ENCODE measurements around the gene PLS1.

Gene PLS1

DNA sequence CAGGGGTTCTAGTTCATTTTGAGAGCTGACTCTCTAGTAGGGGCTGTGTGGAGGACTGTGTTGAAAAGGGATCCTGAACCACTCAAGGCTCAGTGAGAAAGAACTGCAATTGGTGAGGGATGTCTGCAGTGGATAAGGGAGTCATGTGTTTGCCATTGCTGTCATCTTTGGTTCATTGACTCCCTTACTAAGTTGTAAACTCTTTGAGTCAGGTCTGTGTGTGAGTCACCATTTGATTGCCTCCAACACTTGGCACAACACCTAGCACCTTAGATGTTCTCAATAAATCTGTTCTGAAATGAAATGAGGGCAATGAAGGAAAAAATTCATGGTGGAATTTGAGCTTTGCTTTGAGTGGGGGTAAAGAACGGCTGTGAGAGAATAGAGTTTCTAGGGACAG is 51.7 kb downstream of the PLS1 start:
- no peak for DNase-seq (ENCODE audit: low read depth)
- TF ChIP-seq, protein P1, sequence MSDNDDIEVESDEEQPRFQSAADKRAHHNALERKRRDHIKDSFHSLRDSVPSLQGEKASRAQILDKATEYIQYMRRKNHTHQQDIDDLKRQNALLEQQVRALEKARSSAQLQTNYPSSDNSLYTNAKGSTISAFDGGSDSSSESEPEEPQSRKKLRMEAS (IDR thresholded peaks at IDR 0.05; ENCODE audit: low read depth, low read length), result no peak
- TF ChIP-seq MYC (IDR thresholded peaks at IDR 0.05; ENCODE audit: low read depth, low read length) (no peak), POLR2A (IDR thresholded peaks at IDR 0.05; ENCODE audit: extremely low read depth, insufficient read length) (no peak)
- TF ChIP-seq, protein P2, sequence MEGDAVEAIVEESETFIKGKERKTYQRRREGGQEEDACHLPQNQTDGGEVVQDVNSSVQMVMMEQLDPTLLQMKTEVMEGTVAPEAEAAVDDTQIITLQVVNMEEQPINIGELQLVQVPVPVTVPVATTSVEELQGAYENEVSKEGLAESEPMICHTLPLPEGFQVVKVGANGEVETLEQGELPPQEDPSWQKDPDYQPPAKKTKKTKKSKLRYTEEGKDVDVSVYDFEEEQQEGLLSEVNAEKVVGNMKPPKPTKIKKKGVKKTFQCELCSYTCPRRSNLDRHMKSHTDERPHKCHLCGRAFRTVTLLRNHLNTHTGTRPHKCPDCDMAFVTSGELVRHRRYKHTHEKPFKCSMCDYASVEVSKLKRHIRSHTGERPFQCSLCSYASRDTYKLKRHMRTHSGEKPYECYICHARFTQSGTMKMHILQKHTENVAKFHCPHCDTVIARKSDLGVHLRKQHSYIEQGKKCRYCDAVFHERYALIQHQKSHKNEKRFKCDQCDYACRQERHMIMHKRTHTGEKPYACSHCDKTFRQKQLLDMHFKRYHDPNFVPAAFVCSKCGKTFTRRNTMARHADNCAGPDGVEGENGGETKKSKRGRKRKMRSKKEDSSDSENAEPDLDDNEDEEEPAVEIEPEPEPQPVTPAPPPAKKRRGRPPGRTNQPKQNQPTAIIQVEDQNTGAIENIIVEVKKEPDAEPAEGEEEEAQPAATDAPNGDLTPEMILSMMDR (IDR thresholded peaks at IDR 0.05; ENCODE audit: low read depth, low read length), result no peak
- no peak overlapping the region for H3K4me3 ChIP-seq (ENCODE audit: low read depth, low read length)

DNA sequence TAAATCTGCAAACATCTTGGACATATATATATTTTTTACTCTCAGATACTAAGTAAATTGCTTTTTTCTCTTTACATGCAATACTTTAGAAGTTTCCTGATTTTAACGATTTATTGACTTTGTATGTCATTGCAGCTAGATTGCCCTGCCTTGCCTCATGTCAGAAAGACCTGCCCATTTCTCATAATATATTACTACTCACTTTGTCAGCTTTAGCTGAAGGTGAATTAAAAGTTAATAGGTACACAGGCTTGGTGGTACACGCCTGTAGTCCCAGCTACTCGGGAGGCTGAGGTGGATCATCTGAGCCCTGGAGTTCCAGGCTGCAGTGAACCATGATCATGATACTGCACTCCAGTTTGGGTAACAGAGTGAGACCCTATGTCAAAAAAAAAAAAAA is 52.8 kb downstream of the PLS1 start:
- H3K4me3 ChIP-seq (ENCODE audit: low read depth, low read length), result no peak overlapping the region
- no peak for DNase-seq (ENCODE audit: low read depth)
- no peak for TF ChIP-seq MYC (IDR thresholded peaks at IDR 0.05; ENCODE audit: low read depth, low read length)
- TF ChIP-seq, protein P1 (IDR thresholded peaks at IDR 0.05; ENCODE audit: low read depth, low read length), result no peak
- TF ChIP-seq, protein P2 (IDR thresholded peaks at IDR 0.05; ENCODE audit: low read depth, low read length), result no peak
- no peak for TF ChIP-seq POLR2A (IDR thresholded peaks at IDR 0.05; ENCODE audit: extremely low read depth, insufficient read length)

DNA sequence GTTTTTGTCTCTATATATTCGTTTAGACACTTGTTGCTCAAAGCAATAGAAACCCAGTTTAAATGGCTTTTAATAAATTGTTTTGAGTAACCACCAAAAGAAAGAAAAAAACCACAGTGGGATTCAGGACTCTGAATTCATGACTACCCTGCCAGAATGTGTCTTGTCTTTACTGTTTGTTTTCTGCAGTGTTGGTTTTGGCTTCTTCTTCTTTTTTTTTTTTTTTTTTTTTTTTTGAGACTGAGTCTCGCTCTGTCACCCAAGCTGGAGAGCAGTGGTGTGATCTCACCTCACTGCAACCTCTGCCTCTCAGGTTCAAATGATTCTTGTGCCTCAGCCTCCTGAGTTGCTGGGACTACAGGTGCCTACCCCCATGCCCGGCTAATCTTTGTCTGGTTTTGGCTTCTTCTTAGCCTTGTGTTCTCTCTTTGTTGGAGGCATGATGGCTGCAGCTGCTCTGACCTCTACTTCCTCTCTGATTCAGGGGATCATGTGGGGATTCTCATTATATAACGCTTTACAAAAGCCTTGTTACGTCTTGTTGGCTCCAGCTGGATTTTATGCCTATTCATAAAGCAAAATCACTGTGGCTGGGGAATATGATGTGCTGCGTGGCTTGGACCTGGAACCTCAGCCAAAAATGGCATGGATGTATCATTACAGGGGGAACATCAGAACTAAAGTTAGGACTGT is 54.0 kb downstream of the PLS1 start:
- H3K4me3 ChIP-seq (ENCODE audit: low read depth, low read length), result no peak overlapping the region
- DNase-seq (ENCODE audit: low read depth), result peak; percentile 6
- TF ChIP-seq POLR2A (IDR thresholded peaks at IDR 0.05; ENCODE audit: extremely low read depth, insufficient read length), result no peak
- TF ChIP-seq, protein P1 (IDR thresholded peaks at IDR 0.05; ENCODE audit: low read depth, low read length), result no peak
- no peak for TF ChIP-seq MYC (IDR thresholded peaks at IDR 0.05; ENCODE audit: low read depth, low read length)
- TF ChIP-seq, protein P2 (IDR thresholded peaks at IDR 0.05; ENCODE audit: low read depth, low read length), result no peak

DNA sequence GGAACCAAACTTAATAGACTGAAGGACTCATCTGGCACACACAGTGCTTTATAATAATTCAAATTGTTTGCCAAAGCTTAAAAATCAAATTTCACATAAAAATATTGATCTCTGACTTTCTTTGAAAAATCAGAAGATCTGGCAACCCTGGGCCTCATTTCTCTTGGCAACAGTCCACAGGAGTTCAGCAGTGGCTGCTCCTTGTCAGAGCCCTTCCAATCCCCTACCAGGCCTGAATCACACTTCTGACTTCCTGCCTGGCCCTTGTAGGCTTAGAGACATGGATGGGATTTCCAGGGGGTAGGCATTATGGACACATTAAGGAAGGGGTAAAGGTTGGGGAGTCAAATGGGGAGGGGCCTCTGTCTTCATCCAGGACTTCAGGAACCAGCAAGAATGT is 55.5 kb downstream of the PLS1 start:
- H3K4me3 ChIP-seq (ENCODE audit: low read depth, low read length), result no peak overlapping the region
- DNase-seq (ENCODE audit: low read depth), result no peak
- TF ChIP-seq MYC (IDR thresholded peaks at IDR 0.05; ENCODE audit: low read depth, low read length) (no peak), POLR2A (IDR thresholded peaks at IDR 0.05; ENCODE audit: extremely low read depth, insufficient read length) (no peak)
- TF ChIP-seq, protein P1 (IDR thresholded peaks at IDR 0.05; ENCODE audit: low read depth, low read length), result no peak
- TF ChIP-seq, protein P2 (IDR thresholded peaks at IDR 0.05; ENCODE audit: low read depth, low read length), result no peak

DNA sequence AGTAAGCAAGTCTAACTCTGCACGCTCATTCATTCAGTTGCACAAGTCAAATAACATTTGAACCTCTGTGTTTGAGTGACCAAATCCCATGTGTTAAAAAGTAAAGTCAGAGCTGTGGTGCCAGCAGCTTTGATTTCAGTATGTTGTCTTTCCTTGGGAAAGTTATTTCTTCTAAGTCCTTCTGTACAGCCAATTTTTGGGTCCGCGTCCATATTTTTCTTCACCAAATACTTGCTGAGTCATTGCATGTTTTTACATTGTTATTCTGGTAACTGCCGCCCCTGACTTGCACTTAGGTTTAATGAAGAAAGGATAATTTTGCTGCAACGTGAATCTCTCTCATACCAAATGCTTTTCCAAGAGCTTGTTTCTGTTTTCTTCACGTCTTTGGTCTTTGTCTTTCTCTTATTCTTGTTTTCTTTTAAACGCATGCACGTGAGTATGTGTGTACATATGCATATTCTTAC is 56.7 kb downstream of the PLS1 start:
- no peak overlapping the region for H3K4me3 ChIP-seq (ENCODE audit: low read depth, low read length)
- TF ChIP-seq POLR2A (IDR thresholded peaks at IDR 0.05; ENCODE audit: extremely low read depth, insufficient read length) (no peak), MYC (IDR thresholded peaks at IDR 0.05; ENCODE audit: low read depth, low read length) (no peak)
- TF ChIP-seq, protein P2 (IDR thresholded peaks at IDR 0.05; ENCODE audit: low read depth, low read length), result no peak
- TF ChIP-seq, protein P1 (IDR thresholded peaks at IDR 0.05; ENCODE audit: low read depth, low read length), result no peak
- DNase-seq (ENCODE audit: low read depth), result no peak
